NB4 (cell line): ENCODE data around the gene STRADA.

Experiments used
- CTCF ChIP-seq: IDR thresholded peaks from one replicate; pipeline ENCODE4 v1.5.1; 2012; ENCODE audit warnings: low read depth, low read length
- MAX ChIP-seq: IDR thresholded peaks from 2 replicates; pipeline ENCODE4 v1.6.1; 2011; ENCODE audit warnings: low read depth, low read length

GRCh38 chr17:63704836-63705235 lies 36.8 kb downstream of the STRADA start:
- TF ChIP-seq MAX (no peak), CTCF (no peak)
